Measurements from ENCODE around the gene EPAS1. TPM values are rescaled to one million over a fixed set of nuclear protein-coding genes. Genes with fewer than 3 reads are reported as not detected.

EPAS1 gene
- total and polyA plus RNA-seq, 2 of the 8 experiments (the other 6 are each of a cell fraction or from before 2014, with no cell fraction given), result 2.0 to 4.9 TPM

DNA sequence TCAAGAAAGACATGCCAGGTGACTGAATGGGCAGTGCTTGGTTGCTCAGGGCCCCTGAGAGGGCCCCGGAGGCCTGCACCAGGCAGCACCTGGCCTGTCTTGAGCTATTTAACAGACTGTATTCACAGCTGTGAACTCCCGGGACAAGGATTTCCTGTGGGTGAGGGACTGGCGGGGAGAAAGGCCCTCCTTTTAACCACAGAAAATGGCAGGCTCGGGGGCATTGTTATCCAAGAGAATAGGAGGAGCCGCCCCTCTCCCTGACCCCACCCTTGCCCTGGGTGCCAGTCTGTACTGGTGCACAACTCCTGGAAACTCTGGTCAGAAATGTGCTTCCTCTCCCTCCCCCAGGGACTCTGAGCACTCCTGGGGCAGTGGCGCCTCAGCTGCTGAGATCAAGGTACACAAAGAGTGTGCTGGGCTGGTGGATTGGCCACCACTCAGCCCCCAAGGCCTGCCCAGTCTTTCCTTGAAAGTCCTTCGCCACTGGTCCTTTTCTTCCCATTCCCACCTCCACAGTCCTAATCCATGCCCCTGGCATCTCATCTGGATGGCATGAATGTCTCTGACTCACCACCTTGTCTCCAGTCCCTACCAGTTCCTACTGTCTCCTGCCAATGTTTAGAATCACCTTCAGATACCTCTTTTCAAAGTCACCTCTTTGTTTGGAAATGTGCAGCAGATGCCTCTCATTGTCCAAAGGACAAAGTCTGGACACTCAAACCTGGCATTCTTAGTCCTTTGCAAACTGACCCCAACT is 19.6 kb upstream of the EPAS1 start (continued):
- TF ChIP-seq, protein P1, sequence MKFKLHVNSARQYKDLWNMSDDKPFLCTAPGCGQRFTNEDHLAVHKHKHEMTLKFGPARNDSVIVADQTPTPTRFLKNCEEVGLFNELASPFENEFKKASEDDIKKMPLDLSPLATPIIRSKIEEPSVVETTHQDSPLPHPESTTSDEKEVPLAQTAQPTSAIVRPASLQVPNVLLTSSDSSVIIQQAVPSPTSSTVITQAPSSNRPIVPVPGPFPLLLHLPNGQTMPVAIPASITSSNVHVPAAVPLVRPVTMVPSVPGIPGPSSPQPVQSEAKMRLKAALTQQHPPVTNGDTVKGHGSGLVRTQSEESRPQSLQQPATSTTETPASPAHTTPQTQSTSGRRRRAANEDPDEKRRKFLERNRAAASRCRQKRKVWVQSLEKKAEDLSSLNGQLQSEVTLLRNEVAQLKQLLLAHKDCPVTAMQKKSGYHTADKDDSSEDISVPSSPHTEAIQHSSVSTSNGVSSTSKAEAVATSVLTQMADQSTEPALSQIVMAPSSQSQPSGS (IDR thresholded peaks at IDR 0.05; ENCODE audit: low read length), result no peak
